IPS-15b (cell line): ENCODE data around the gene IFNGR2.
"Not testable (repeated sequence)": the region's sequence is repeated elsewhere in the genome, so short reads cannot be mapped to it uniquely, and the experiment has no call there.

Experiments used
- H3K27me3 ChIP-seq: one replicate; pipeline ENCODE4 v1.6.1; 2013; ENCODE audit warnings: low read length; ENCODE audit not compliant: control insufficient read depth, insufficient read depth
- H3K36me3 ChIP-seq: one replicate; pipeline ENCODE4 v1.6.1; 2013; ENCODE audit warnings: low read length; ENCODE audit not compliant: control insufficient read depth, insufficient read depth
- H3K4me1 ChIP-seq: one replicate; pipeline ENCODE4 v1.6.1; 2013; ENCODE audit warnings: mild to moderate bottlenecking, low read length; ENCODE audit not compliant: control insufficient read depth, insufficient read depth
- H3K4me3 ChIP-seq: one replicate; pipeline ENCODE4 v1.5.1; 2013; ENCODE audit warnings: low read depth, low read length
- H3K9ac ChIP-seq: one replicate; pipeline ENCODE4 v1.6.1; 2013; ENCODE audit warnings: low read depth, mild to moderate bottlenecking, low read length
- H3K9me3 ChIP-seq: one replicate; pipeline ENCODE4 v1.6.1; 2013; ENCODE audit warnings: mild to moderate bottlenecking, low read length; ENCODE audit not compliant: control insufficient read depth, insufficient read depth

The IFNGR2 gene

DNA sequence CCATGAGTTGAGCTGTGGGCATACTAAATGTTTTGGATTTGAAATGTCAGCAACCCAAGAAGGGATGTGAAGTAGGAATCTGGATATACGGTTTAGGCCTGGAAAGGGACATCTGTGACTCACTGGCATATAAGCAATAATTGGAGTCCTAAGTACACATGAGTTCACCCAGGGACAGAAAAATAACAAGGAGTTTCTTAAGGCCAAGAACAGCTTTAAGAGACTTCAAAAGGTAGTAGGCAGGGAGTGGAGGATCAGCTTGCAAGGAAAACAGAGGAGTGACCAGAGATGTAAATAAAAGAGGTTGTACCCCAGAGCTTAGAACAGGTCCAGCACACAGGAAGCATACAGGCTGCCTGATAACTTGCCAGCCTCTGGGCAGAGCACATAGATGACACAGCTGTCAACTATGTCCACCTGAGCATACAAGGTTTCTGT lies 48.4 kb downstream of the IFNGR2 start:
- H3K4me1 ChIP-seq = no peaks in the 10 kb centered on the region
- no peak overlapping the region for H3K4me3 ChIP-seq
- H3K9me3 ChIP-seq = no peaks in the 10 kb centered on the region
- no peaks in the 10 kb centered on the region for H3K36me3 ChIP-seq
- no peak overlapping the region for H3K9ac ChIP-seq
- no peaks in the 10 kb centered on the region for H3K27me3 ChIP-seq

DNA sequence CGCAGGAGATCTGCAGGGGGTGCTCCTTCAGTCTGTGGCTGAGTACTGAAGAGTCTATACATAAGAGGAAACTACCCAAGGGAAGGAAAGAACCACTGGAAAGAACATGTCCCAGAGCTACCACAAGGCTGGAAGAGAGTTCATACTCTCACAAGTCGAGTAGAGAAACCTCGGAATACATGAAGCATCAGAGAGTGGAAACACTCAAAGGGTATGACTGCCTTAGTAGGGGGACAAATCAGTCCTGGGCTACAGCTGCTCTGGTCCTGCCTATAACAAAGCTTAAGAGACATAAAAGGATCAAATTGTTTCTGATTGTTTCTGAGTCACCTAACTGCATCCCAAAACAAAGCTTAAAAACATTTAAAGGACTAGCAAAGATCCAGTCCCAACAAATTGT lies 49.1 kb downstream of the IFNGR2 start:
- Histone ChIP-seq H3K9ac (no peak overlapping the region), H3K9me3 (no peaks in the 10 kb centered on the region), H3K4me3 (no peak overlapping the region), H3K27me3 (no peaks in the 10 kb centered on the region), H3K4me1 (no peaks in the 10 kb centered on the region), H3K36me3 (no peaks in the 10 kb centered on the region)

- Histone ChIP-seq H3K27me3 (no peaks in the 10 kb centered on the region), H3K4me1 (no peaks in the 10 kb centered on the region), H3K4me3 (no peak overlapping the region), H3K9me3 (no peaks in the 10 kb centered on the region), H3K9ac (no peak overlapping the region), H3K36me3 (no peaks in the 10 kb centered on the region)
These were observed 52.7 kb downstream of the IFNGR2 start for GRCh38 chr21:33455686-33456446.

- H3K9ac ChIP-seq = no peak overlapping the region
These were observed 55.6 kb downstream of the IFNGR2 start for GRCh38 chr21:33458861-33459260.

GRCh38 chr21:33461538-33462250 lies 58.5 kb downstream of the IFNGR2 start:
- Histone ChIP-seq H3K36me3 (no peaks in the 10 kb centered on the region), H3K9me3 (no peaks in the 10 kb centered on the region), H3K9ac (no peak overlapping the region), H3K4me1 (no peaks in the 10 kb centered on the region), H3K4me3 (no peak overlapping the region), H3K27me3 (no peaks in the 10 kb centered on the region)

More at GRCh38 chr21:33458861-33459260, 55.6 kb downstream of the IFNGR2 start:
- no peaks in the 10 kb centered on the region for H3K9me3 ChIP-seq
- H3K4me1 ChIP-seq = no peaks in the 10 kb centered on the region
- H3K27me3 ChIP-seq = no peaks in the 10 kb centered on the region
- no peaks in the 10 kb centered on the region for H3K36me3 ChIP-seq
- no peak overlapping the region for H3K4me3 ChIP-seq

DNA sequence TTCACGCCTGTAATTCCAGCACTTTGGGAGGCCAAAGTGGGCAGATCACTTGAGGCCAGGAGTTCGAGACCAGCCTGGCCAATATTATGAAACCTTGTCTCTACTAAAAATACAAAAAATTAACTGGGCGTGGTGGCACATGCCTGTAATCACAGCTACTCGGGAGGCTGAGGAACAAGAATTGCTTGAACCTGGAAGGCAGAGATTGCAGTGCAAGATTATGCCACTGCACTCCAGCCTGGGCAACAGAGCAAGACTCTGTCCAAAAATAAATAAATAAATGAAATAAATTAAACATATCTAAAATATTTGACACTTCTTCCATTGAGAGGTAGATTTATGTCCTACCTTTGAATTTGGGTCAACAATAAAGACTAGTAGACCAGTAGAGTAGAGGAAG lies 66.0 kb downstream of the IFNGR2 start:
- not testable (repeated sequence) for H3K4me1 ChIP-seq, H3K27me3 ChIP-seq, H3K36me3 ChIP-seq, H3K9me3 ChIP-seq, H3K4me3 ChIP-seq, H3K9ac ChIP-seq

GRCh38 chr21:33470701-33471100 lies 67.5 kb downstream of the IFNGR2 start:
- H3K36me3 ChIP-seq = no peaks in the 10 kb centered on the region
- no peak overlapping the region for H3K9ac ChIP-seq
- H3K4me1 ChIP-seq = no peaks in the 10 kb centered on the region
- H3K27me3 ChIP-seq = no peaks in the 10 kb centered on the region
- no peak overlapping the region for H3K4me3 ChIP-seq
- no peaks in the 10 kb centered on the region for H3K9me3 ChIP-seq

GRCh38 chr21:33473344-33473743 lies 70.1 kb downstream of the IFNGR2 start:
- no peak overlapping the region for H3K9ac ChIP-seq
- H3K27me3 ChIP-seq = no peaks in the 10 kb centered on the region
- no peaks in the 10 kb centered on the region for H3K4me1 ChIP-seq
- no peaks in the 10 kb centered on the region for H3K9me3 ChIP-seq
- no peaks in the 10 kb centered on the region for H3K36me3 ChIP-seq
- no peak overlapping the region for H3K4me3 ChIP-seq

DNA sequence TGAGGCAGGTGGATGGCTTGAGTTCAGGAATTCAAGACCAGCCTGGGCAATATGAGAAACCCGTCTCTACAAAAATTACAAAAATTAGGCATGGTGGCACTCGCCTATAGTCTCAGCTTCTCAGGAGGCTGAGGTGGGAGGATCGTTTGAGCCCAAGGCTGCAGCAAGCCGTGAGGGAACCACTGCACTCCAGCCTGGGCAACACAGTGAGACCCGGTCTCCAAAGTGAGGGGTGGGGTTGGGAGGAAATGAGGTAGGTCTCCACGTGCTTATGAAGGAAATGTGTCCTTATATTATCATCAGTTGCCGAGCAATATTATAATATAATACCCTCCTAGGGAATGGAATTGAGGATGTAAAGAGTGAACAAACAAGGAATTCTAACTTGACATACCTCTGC lies 73.9 kb downstream of the IFNGR2 start:
- Histone ChIP-seq H3K36me3 (no peaks in the 10 kb centered on the region), H3K27me3 (peaks cover 2% of the 10 kb centered on the region), H3K4me1 (peaks cover 4% of the 10 kb centered on the region), H3K4me3 (no peak overlapping the region), H3K9ac (no peak overlapping the region), H3K9me3 (no peaks in the 10 kb centered on the region)

DNA sequence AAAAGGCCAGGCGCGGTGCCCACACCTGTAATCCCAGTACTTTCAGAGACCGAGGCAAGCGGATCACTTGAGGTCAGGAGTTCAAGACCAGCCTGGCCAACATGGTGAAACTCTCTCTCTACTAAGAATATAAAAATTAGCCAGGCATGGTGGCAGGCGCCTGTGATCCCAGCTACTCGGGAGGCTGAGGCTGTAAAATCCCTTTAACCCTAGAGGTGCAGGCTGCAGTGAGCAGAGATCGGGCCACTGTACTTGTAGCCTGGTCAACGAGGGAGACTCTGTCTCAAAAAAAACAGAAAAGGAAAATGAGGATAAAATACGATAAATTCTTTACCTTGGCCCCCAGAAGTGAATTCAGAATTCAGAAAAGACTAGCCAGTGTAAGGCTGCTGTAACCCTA lies 75.0 kb downstream of the IFNGR2 start:
- Histone ChIP-seq H3K27me3 (peaks cover 2% of the 10 kb centered on the region), H3K9ac (no peak overlapping the region), H3K4me1 (peaks cover 4% of the 10 kb centered on the region), H3K9me3 (no peaks in the 10 kb centered on the region), H3K36me3 (no peaks in the 10 kb centered on the region), H3K4me3 (peak overlapping the region; percentile 50)

DNA sequence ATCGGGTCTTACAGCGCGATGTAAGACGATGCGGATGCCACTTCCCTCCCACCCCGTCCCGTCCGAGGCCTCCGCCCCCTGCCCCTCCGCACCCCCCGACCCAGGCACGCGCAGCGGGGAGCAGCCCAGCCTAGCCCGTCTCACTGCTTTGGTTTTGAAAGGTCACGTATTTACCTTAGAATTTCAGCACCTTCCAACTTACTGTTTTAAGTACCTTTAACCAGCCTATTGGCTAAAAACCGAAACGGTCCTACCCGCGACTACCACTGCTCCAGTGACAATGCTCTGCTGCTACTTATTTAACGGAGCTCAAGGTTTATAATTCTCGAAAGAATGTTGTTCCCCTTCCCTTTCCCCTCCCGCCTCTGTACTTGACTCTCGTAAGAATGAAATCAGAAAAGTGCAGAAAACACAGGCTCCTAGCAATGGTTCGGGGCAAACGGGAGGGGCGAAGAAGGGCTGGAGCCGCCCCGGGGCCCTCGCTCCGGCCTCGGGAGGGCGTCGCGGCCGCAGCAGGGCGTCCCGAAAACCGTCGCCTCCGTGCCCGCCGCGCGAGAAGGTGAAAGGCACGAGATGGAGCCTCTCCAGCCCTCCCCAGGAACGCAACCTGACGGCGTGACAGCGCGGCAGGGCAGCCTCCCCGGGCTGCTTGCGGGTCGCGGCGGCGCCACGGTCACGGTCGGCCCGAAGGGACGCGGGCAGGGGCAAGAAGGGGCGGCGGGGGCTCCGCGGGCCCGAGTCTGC lies 75.9 kb downstream of the IFNGR2 start:
- Histone ChIP-seq H3K4me3 (peak overlapping the region; percentile 50), H3K36me3 (no peaks in the 10 kb centered on the region), H3K9me3 (no peaks in the 10 kb centered on the region)

More for the DNA sequence above, 75.9 kb downstream of the IFNGR2 start:
- peaks cover 4% of the 10 kb centered on the region for H3K4me1 ChIP-seq
- peak overlapping the region; percentile 42 for H3K9ac ChIP-seq
- peaks cover 2% of the 10 kb centered on the region for H3K27me3 ChIP-seq
